ENCODE data around the gene GLRA3.

The GLRA3 gene

GRCh38 chr4:174627473-174627872 lies 201.6 kb downstream of the GLRA3 start:
- H3K4me3 ChIP-seq (ENCODE audit: low read length), result no peak overlapping the region

GRCh38 chr4:174626342-174627008 lies 202.6 kb downstream of the GLRA3 start:
- H3K4me3 ChIP-seq (ENCODE audit: low read length), result no peak overlapping the region
- H3K4me1 ChIP-seq (ENCODE audit: control insufficient read depth, insufficient read depth, low read length), result no peaks in the 10 kb centered on the region
- no peak overlapping the region for H3K9ac ChIP-seq (ENCODE audit: low read length)
- no peaks in the 10 kb centered on the region for H3K27me3 ChIP-seq (replicated peaks; ENCODE audit: control insufficient read depth, insufficient read depth, low read length)
- no peaks in the 10 kb centered on the region for H3K9me3 ChIP-seq (ENCODE audit: control insufficient read depth, low read length)
- no peak for DNase-seq (ENCODE audit: low read depth)
- no peaks in the 10 kb centered on the region for H3K36me3 ChIP-seq (ENCODE audit: control insufficient read depth, insufficient read depth, low read length, severe bottlenecking)

More at GRCh38 chr4:174627473-174627872, 201.6 kb downstream of the GLRA3 start:
- Histone ChIP-seq H3K9ac (ENCODE audit: low read length) (no peak overlapping the region), H3K27me3 (replicated peaks; ENCODE audit: control insufficient read depth, insufficient read depth, low read length) (no peaks in the 10 kb centered on the region), H3K36me3 (ENCODE audit: control insufficient read depth, insufficient read depth, low read length, severe bottlenecking) (no peaks in the 10 kb centered on the region), H3K4me1 (ENCODE audit: control insufficient read depth, insufficient read depth, low read length) (no peaks in the 10 kb centered on the region), H3K9me3 (ENCODE audit: control insufficient read depth, low read length) (no peaks in the 10 kb centered on the region)
- DNase-seq (ENCODE audit: low read depth), result no peak

GRCh38 chr4:174616661-174617060 lies 212.4 kb downstream of the GLRA3 start:
- Histone ChIP-seq H3K4me3 (ENCODE audit: low read length) (no peak overlapping the region), H3K9ac (ENCODE audit: low read length) (no peak overlapping the region), H3K27me3 (replicated peaks; ENCODE audit: control insufficient read depth, insufficient read depth, low read length) (no peaks in the 10 kb centered on the region), H3K9me3 (ENCODE audit: control insufficient read depth, low read length) (peaks cover 4% of the 10 kb centered on the region), H3K4me1 (ENCODE audit: control insufficient read depth, insufficient read depth, low read length) (no peaks in the 10 kb centered on the region), H3K36me3 (ENCODE audit: control insufficient read depth, insufficient read depth, low read length, severe bottlenecking) (no peaks in the 10 kb centered on the region)
- DNase-seq (ENCODE audit: low read depth), result no peak

- Histone ChIP-seq H3K4me1 (ENCODE audit: control insufficient read depth, insufficient read depth, low read length) (no peaks in the 10 kb centered on the region), H3K36me3 (ENCODE audit: control insufficient read depth, insufficient read depth, low read length, severe bottlenecking) (no peaks in the 10 kb centered on the region), H3K4me3 (ENCODE audit: low read length) (no peak overlapping the region), H3K27me3 (replicated peaks; ENCODE audit: control insufficient read depth, insufficient read depth, low read length) (no peaks in the 10 kb centered on the region), H3K9me3 (ENCODE audit: control insufficient read depth, low read length) (peaks cover 6% of the 10 kb centered on the region), H3K9ac (ENCODE audit: low read length) (no peak overlapping the region)
- no peak for DNase-seq (ENCODE audit: low read depth)
Measured at GRCh38 chr4:174613979-174614378, 215.1 kb downstream of the GLRA3 start.

- Histone ChIP-seq H3K9ac (ENCODE audit: low read length) (no peak overlapping the region), H3K9me3 (ENCODE audit: control insufficient read depth, low read length) (peaks cover 6% of the 10 kb centered on the region), H3K4me3 (ENCODE audit: low read length) (no peak overlapping the region), H3K27me3 (replicated peaks; ENCODE audit: control insufficient read depth, insufficient read depth, low read length) (no peaks in the 10 kb centered on the region), H3K4me1 (ENCODE audit: control insufficient read depth, insufficient read depth, low read length) (no peaks in the 10 kb centered on the region), H3K36me3 (ENCODE audit: control insufficient read depth, insufficient read depth, low read length, severe bottlenecking) (no peaks in the 10 kb centered on the region)
- no peak for DNase-seq (ENCODE audit: low read depth)
Measured at GRCh38 chr4:174611792-174612191, 217.3 kb downstream of the GLRA3 start.

- Histone ChIP-seq H3K9ac (ENCODE audit: low read length) (no peak overlapping the region), H3K9me3 (ENCODE audit: control insufficient read depth, low read length) (peaks cover 6% of the 10 kb centered on the region), H3K27me3 (replicated peaks; ENCODE audit: control insufficient read depth, insufficient read depth, low read length) (no peaks in the 10 kb centered on the region), H3K36me3 (ENCODE audit: control insufficient read depth, insufficient read depth, low read length, severe bottlenecking) (no peaks in the 10 kb centered on the region), H3K4me1 (ENCODE audit: control insufficient read depth, insufficient read depth, low read length) (no peaks in the 10 kb centered on the region), H3K4me3 (ENCODE audit: low read length) (no peak overlapping the region)
- no peak for DNase-seq (ENCODE audit: low read depth)
Measured at GRCh38 chr4:174607792-174608191, 221.3 kb downstream of the GLRA3 start.

GRCh38 chr4:174604198-174604597 lies 224.8 kb downstream of the GLRA3 start:
- Histone ChIP-seq H3K4me1 (ENCODE audit: control insufficient read depth, insufficient read depth, low read length) (no peaks in the 10 kb centered on the region), H3K4me3 (ENCODE audit: low read length) (no peak overlapping the region), H3K27me3 (replicated peaks; ENCODE audit: control insufficient read depth, insufficient read depth, low read length) (no peaks in the 10 kb centered on the region), H3K36me3 (ENCODE audit: control insufficient read depth, insufficient read depth, low read length, severe bottlenecking) (no peaks in the 10 kb centered on the region), H3K9ac (ENCODE audit: low read length) (no peak overlapping the region), H3K9me3 (ENCODE audit: control insufficient read depth, low read length) (no peaks in the 10 kb centered on the region)
- DNase-seq (ENCODE audit: low read depth), result no peak

- H3K4me3 ChIP-seq (ENCODE audit: low read length), result no peak overlapping the region
- no peaks in the 10 kb centered on the region for H3K36me3 ChIP-seq (ENCODE audit: control insufficient read depth, insufficient read depth, low read length, severe bottlenecking)
- no peaks in the 10 kb centered on the region for H3K27me3 ChIP-seq (replicated peaks; ENCODE audit: control insufficient read depth, insufficient read depth, low read length)
- no peak for DNase-seq (ENCODE audit: low read depth)
- no peak overlapping the region for H3K9ac ChIP-seq (ENCODE audit: low read length)
- no peaks in the 10 kb centered on the region for H3K4me1 ChIP-seq (ENCODE audit: control insufficient read depth, insufficient read depth, low read length)
- no peaks in the 10 kb centered on the region for H3K9me3 ChIP-seq (ENCODE audit: control insufficient read depth, low read length)
Measured at GRCh38 chr4:174600391-174600790, 228.7 kb downstream of the GLRA3 start.

- Histone ChIP-seq H3K36me3 (ENCODE audit: control insufficient read depth, insufficient read depth, low read length, severe bottlenecking) (no peaks in the 10 kb centered on the region), H3K4me1 (ENCODE audit: control insufficient read depth, insufficient read depth, low read length) (no peaks in the 10 kb centered on the region), H3K9ac (ENCODE audit: low read length) (no peak overlapping the region), H3K9me3 (ENCODE audit: control insufficient read depth, low read length) (no peaks in the 10 kb centered on the region), H3K27me3 (replicated peaks; ENCODE audit: control insufficient read depth, insufficient read depth, low read length) (no peaks in the 10 kb centered on the region), H3K4me3 (ENCODE audit: low read length) (no peak overlapping the region)
- no peak for DNase-seq (ENCODE audit: low read depth)
Measured at GRCh38 chr4:174598800-174599199, 230.2 kb downstream of the GLRA3 start.

GRCh38 chr4:174596513-174596912 lies 232.5 kb downstream of the GLRA3 start:
- H3K27me3 ChIP-seq (replicated peaks; ENCODE audit: control insufficient read depth, insufficient read depth, low read length), result no peaks in the 10 kb centered on the region
- no peak overlapping the region for H3K9ac ChIP-seq (ENCODE audit: low read length)
- no peak for DNase-seq (ENCODE audit: low read depth)
- H3K9me3 ChIP-seq (ENCODE audit: control insufficient read depth, low read length), result no peaks in the 10 kb centered on the region
- no peaks in the 10 kb centered on the region for H3K36me3 ChIP-seq (ENCODE audit: control insufficient read depth, insufficient read depth, low read length, severe bottlenecking)
- no peak overlapping the region for H3K4me3 ChIP-seq (ENCODE audit: low read length)
- H3K4me1 ChIP-seq (ENCODE audit: control insufficient read depth, insufficient read depth, low read length), result peaks cover 10% of the 10 kb centered on the region

- Histone ChIP-seq H3K4me3 (ENCODE audit: low read length) (no peak overlapping the region), H3K27me3 (replicated peaks; ENCODE audit: control insufficient read depth, insufficient read depth, low read length) (no peaks in the 10 kb centered on the region), H3K4me1 (ENCODE audit: control insufficient read depth, insufficient read depth, low read length) (peaks cover 10% of the 10 kb centered on the region), H3K9ac (ENCODE audit: low read length) (no peak overlapping the region), H3K36me3 (ENCODE audit: control insufficient read depth, insufficient read depth, low read length, severe bottlenecking) (no peaks in the 10 kb centered on the region), H3K9me3 (ENCODE audit: control insufficient read depth, low read length) (no peaks in the 10 kb centered on the region)
- no peak for DNase-seq (ENCODE audit: low read depth)
Measured at GRCh38 chr4:174595141-174595929, 233.7 kb downstream of the GLRA3 start.
